BJ (cell line): Measurements from ENCODE around the gene IRAK1BP1. TPM values are rescaled to one million over a fixed set of nuclear protein-coding genes. Genes with fewer than 3 reads are reported as not detected.

Source experiments
- CTCF ChIA-PET: fragments of 350-600 bp; formaldehyde crosslinking; extraction: SDS; loops from one replicate; lab custom pipeline; 2021; ENCODE audit warnings: antibody characterized with exemption, inconsistent platforms; lab: Yijun Ruan, JAX
- POLR2A ChIA-PET: fragments of 300-600 bp; sonication (Branson Sonifier 250); formaldehyde crosslinking; extraction: SDS; loops from one replicate; lab custom pipeline; 2021; ENCODE audit warnings: antibody characterized with exemption; lab: Charles Lee
- DNase-seq: peaks from one replicate; pipeline ENCODE4 v3.0.0-alpha.2; 2011; ENCODE audit warnings: low read depth
- H3K27me3 ChIP-seq: 2 replicates; pipeline ENCODE4 v1.6.0; 2011; ENCODE audit warnings: low read length; ENCODE audit not compliant: control insufficient read depth, insufficient read depth
- H3K36me3 ChIP-seq: 2 replicates; pipeline ENCODE4 v1.5.1; 2011; ENCODE audit warnings: low read length; ENCODE audit not compliant: control insufficient read depth, insufficient read depth
- H3K4me3 ChIP-seq: 2 replicates; pipeline ENCODE4 v1.5.1; 2011; ENCODE audit warnings: low read depth, mild to moderate bottlenecking, control low read depth, low read length
- CTCF ChIP-seq: IDR thresholded peaks from 2 replicates; pipeline ENCODE4 v1.5.1; 2011; ENCODE audit warnings: low read depth, mild to moderate bottlenecking, control low read depth, inconsistent platforms, low read length, moderate library complexity; ENCODE audit not compliant: insufficient read depth
- polyA plus RNA-seq: library from polyadenylated mRNA; depleted of rRNA; stranded (reverse); fragments of >200 nt; gene quantifications from 2 replicates; pipeline ENCODE4 v1.2.3, GENCODE V29; 2011

Gene IRAK1BP1
- polyA plus RNA-seq, 1 experiment: 1.4 TPM

GRCh38 chr6:78925317-78925716 is 58.0 kb downstream of the IRAK1BP1 start:
- Histone ChIP-seq H3K27me3 (no peaks in the 10 kb centered on the region), H3K4me3 (no peak overlapping the region), H3K36me3 (no peaks in the 10 kb centered on the region)
- DNase-seq: no peak
- ChIA-PET CTCF (no interaction called here), POLR2A (no interaction called here)
- no peak for TF ChIP-seq CTCF

DNA sequence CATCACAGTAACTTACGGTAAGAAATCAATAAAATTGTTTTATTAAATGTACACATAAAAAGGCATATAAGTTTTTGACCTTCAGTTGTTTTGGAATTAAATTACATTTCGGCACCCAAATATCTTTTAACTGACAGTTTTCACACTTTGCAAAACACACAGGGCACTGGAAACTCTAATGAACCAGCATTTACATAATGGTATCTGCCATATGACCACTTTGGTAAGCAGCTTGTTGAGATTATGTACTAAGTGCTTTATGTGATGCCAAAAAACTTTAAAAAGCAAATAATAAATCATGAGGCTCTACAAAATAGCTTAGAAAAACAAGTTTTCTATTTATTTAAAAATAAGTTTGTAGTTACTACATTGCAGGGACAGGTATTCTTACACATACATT is 68.2 kb downstream of the IRAK1BP1 start:
- no peak overlapping the region for H3K4me3 ChIP-seq
- no peaks in the 10 kb centered on the region for H3K27me3 ChIP-seq
- peaks cover under 1% of the 10 kb centered on the region; the same call in 1 of the 2 replicates for H3K36me3 ChIP-seq
- no peak for DNase-seq
- CTCF ChIA-PET: no interaction called here
- TF ChIP-seq CTCF: no peak
- POLR2A ChIA-PET: no interaction called here

DNA sequence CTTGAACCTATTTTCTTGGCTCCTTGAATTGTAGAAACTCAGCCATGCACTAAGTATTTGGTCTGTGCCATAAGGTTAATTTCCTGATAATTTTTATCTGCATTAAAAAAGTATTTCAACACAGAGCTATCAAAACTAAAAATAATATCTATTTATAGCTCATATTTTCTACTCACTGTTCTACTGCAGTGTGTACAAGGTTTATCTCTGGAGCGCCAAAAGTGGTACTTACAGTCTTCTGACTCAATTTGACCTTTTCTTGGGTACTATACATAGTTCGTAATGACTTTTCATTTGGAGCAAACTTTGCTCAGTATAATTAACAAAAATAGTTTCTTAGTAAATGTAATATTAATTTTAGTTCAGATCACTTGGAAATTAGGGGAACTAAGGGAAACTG is 69.2 kb downstream of the IRAK1BP1 start:
- Histone ChIP-seq H3K27me3 (no peaks in the 10 kb centered on the region), H3K36me3 (peaks cover 2% of the 10 kb centered on the region; the same call in 1 of the 2 replicates), H3K4me3 (no peak overlapping the region)
- ChIA-PET CTCF (no interaction called here), POLR2A (no interaction called here)
- DNase-seq: no peak
- TF ChIP-seq CTCF: no peak

- H3K36me3 ChIP-seq: peaks cover 2% of the 10 kb centered on the region; the same call in 1 of the 2 replicates
- H3K4me3 ChIP-seq: no peak overlapping the region
- no peaks in the 10 kb centered on the region for H3K27me3 ChIP-seq
- no peak for DNase-seq
- CTCF ChIA-PET: interaction anchor here (1.0 kb wide), 1 partner anchor 15 kb away, joined by 3 read pairs; no protein-coding TSS in a partner anchor
- POLR2A ChIA-PET: no interaction called here
- no peak for TF ChIP-seq CTCF
These were observed 75.1 kb downstream of the IRAK1BP1 start for GRCh38 chr6:78942446-78942845.

GRCh38 chr6:78947529-78947928 is 80.2 kb downstream of the IRAK1BP1 start:
- TF ChIP-seq CTCF: no peak
- H3K4me3 ChIP-seq: no peak overlapping the region
- no peaks in the 10 kb centered on the region; the same call in 1 of the 2 replicates for H3K36me3 ChIP-seq
- no peaks in the 10 kb centered on the region for H3K27me3 ChIP-seq
- ChIA-PET CTCF (no interaction called here), POLR2A (no interaction called here)
- no peak for DNase-seq
